Measurements from ENCODE around the gene NT5M. TPM values are rescaled to one million over a fixed set of nuclear protein-coding genes. Genes with fewer than 3 reads are reported as not detected.

The NT5M gene
- total RNA-seq, 4 donors from 2014 or later, result 1.1 to 6.0 (median 2.8) TPM

GRCh38 chr17:17356931-17357270 lies 53.7 kb downstream of the NT5M start:
- Histone ChIP-seq H3K27me3 (no peaks in the 10 kb centered on the region), H3K9me3 (no peaks in the 10 kb centered on the region), H3K27ac (peak overlapping the region in 1 of 3 donors; percentile 3), H3K4me3 (replicated peaks in 1 of 3) (no peak overlapping the region), H3K4me1 (peaks cover 0 to 15% of the 10 kb centered on the region in 2 donors), H3K36me3 (no peaks in the 10 kb centered on the region)
- intact Hi-C loops (cut with DNase I), result loop anchor here (5.0 kb wide), 1 partner anchor 140 kb away; the partner anchor contains the start of gene RASD1
- TF ChIP-seq CTCF (IDR thresholded peaks at IDR 0.05), result no peak
- TF ChIP-seq POLR2A (IDR thresholded peaks at IDR 0.05), result no peak
- DNase-seq, result no peak
- 90 to 92% methylated on average over 10 of the region's 10 CpGs for whole genome bisulfite sequencing, 2 donors

GRCh38 chr17:17358060-17358751 lies 55.0 kb downstream of the NT5M start:
- TF ChIP-seq POLR2A (IDR thresholded peaks at IDR 0.05) (no peak), CTCF (IDR thresholded peaks at IDR 0.05) (no peak)
- intact Hi-C loops (cut with DNase I), result loop anchor here (5.0 kb wide), 1 partner anchor 139 kb away; the partner anchor contains the start of gene RASD1

GRCh38 chr17:17358866-17359265 lies 55.7 kb downstream of the NT5M start:
- intact Hi-C loops (cut with DNase I), result loop anchor here (5.0 kb wide), 1 partner anchor 138 kb away; the partner anchor contains the start of gene RASD1
- TF ChIP-seq CTCF (IDR thresholded peaks at IDR 0.05), result no peak
- no peak for TF ChIP-seq POLR2A (IDR thresholded peaks at IDR 0.05)

More at GRCh38 chr17:17358060-17358751, 55.0 kb downstream of the NT5M start:
- no peak for DNase-seq
- no peak overlapping the region for H3K27ac ChIP-seq
- H3K4me1 ChIP-seq, result peaks cover 0 to 15% of the 10 kb centered on the region in 2 donors
- no peaks in the 10 kb centered on the region for H3K9me3 ChIP-seq
- H3K4me3 ChIP-seq (replicated peaks in 1 of 3), result no peak overlapping the region
- WGBS, 2 donors, result 58 to 72% methylated on average over 3 of the region's 3 CpGs
- no peaks in the 10 kb centered on the region for H3K27me3 ChIP-seq
- no peaks in the 10 kb centered on the region for H3K36me3 ChIP-seq

GRCh38 chr17:17359271-17359670 lies 56.1 kb downstream of the NT5M start:
- H3K4me3 ChIP-seq (replicated peaks in 1 of 3), result no peak overlapping the region
- WGBS, 2 donors, result 86 to 93% methylated on average over 2 of the region's 2 CpGs
- peaks cover 0 to 15% of the 10 kb centered on the region in 2 donors for H3K4me1 ChIP-seq
- no peak for DNase-seq
- TF ChIP-seq CTCF (IDR thresholded peaks at IDR 0.05), result no peak
- no peak for TF ChIP-seq POLR2A (IDR thresholded peaks at IDR 0.05)
- no peaks in the 10 kb centered on the region for H3K9me3 ChIP-seq
- no peaks in the 10 kb centered on the region for H3K36me3 ChIP-seq
- no peaks in the 10 kb centered on the region for H3K27me3 ChIP-seq
- intact Hi-C loops (cut with DNase I), result loop anchor here (5.0 kb wide), 1 partner anchor 138 kb away; the partner anchor contains the start of gene RASD1
- peak overlapping the region in 1 of 3 donors; percentile 8 for H3K27ac ChIP-seq

More at GRCh38 chr17:17358866-17359265, 55.7 kb downstream of the NT5M start:
- Histone ChIP-seq H3K4me3 (replicated peaks in 1 of 3) (no peak overlapping the region), H3K36me3 (no peaks in the 10 kb centered on the region), H3K9me3 (no peaks in the 10 kb centered on the region), H3K4me1 (peaks cover 0 to 15% of the 10 kb centered on the region in 2 donors), H3K27ac (peak overlapping the region in 1 of 3 donors; percentile 8), H3K27me3 (no peaks in the 10 kb centered on the region)
- DNase-seq, result no peak
- WGBS, 2 donors, result 67 to 72% methylated on average over 2 of the region's 2 CpGs

- intact Hi-C loops (cut with DNase I), result no loop called here
- TF ChIP-seq CTCF (IDR thresholded peaks at IDR 0.05) (no peak), POLR2A (IDR thresholded peaks at IDR 0.05) (no peak)
- Histone ChIP-seq H3K27me3 (no peaks in the 10 kb centered on the region), H3K27ac (no peak overlapping the region), H3K36me3 (no peaks in the 10 kb centered on the region), H3K9me3 (no peaks in the 10 kb centered on the region), H3K4me3 (replicated peaks in 1 of 3) (no peak overlapping the region), H3K4me1 (peaks cover 0 to 12% of the 10 kb centered on the region in 2 donors)
- 95 to 99% methylated on average over 1 of the region's 1 CpG for whole genome bisulfite sequencing, 2 donors
- DNase-seq, result no peak
Measured at GRCh38 chr17:17360087-17360730, 57.0 kb downstream of the NT5M start.
